Mucosa of rectum (tissue), 2 donors: ENCODE measurements around the gene ARMC9.
A peak's percentile ranks its signal among the peaks of the same experiment; 100 is the strongest.

Source experiments
- H3K27ac ChIP-seq, 2 donors: one replicate each; pipeline ENCODE4 v1.7.0; 2013; ENCODE audit warnings: inconsistent platforms in 2 of 2, low read depth in 2 of 2, low read length in 2 of 2
- H3K27me3 ChIP-seq, 2 donors: one replicate each; pipeline ENCODE4 v1.7.0; 2013; ENCODE audit warnings: low read length in 2 of 2; ENCODE audit not compliant: control insufficient read depth in 2 of 2, insufficient read depth in 2 of 2
- H3K36me3 ChIP-seq, 2 donors: one replicate each; pipeline ENCODE4 v1.7.0; 2013; ENCODE audit warnings: low read length in 2 of 2; ENCODE audit not compliant: control insufficient read depth in 2 of 2, insufficient read depth in 2 of 2
- H3K4me1 ChIP-seq, 2 donors: one replicate each; pipeline ENCODE4 v1.7.0; 2013; ENCODE audit warnings: low read length in 2 of 2, mild to moderate bottlenecking in 1 of 2; ENCODE audit not compliant: control insufficient read depth in 2 of 2, insufficient read depth in 2 of 2
- H3K4me3 ChIP-seq, 2 donors: one replicate each; pipeline ENCODE4 v1.7.0; 2013; ENCODE audit warnings: low read length in 2 of 2
- H3K9ac ChIP-seq, 2 donors: one replicate each; pipeline ENCODE4 v1.7.0; 2013; ENCODE audit warnings: low read length in 2 of 2, low read depth in 1 of 2, mild to moderate bottlenecking in 1 of 2
- H3K9me3 ChIP-seq, 2 donors: one replicate each; pipeline ENCODE4 v1.7.0; 2013; ENCODE audit warnings: low read length in 2 of 2; ENCODE audit not compliant: control insufficient read depth in 2 of 2
- donor health status: healthy.
- donor health status: Normal muscosa, but diverticular disease.

ARMC9 gene

GRCh38 chr2:231183851-231184250, 14.6 kb upstream of the ARMC9 start:
- Histone ChIP-seq H3K9me3 (no peaks in the 10 kb centered on the region), H3K9ac (no peak overlapping the region), H3K27ac (no peak overlapping the region), H3K4me1 (no peaks in the 10 kb centered on the region), H3K4me3 (no peak overlapping the region), H3K36me3 (no peaks in the 10 kb centered on the region), H3K27me3 (no peaks in the 10 kb centered on the region)

DNA sequence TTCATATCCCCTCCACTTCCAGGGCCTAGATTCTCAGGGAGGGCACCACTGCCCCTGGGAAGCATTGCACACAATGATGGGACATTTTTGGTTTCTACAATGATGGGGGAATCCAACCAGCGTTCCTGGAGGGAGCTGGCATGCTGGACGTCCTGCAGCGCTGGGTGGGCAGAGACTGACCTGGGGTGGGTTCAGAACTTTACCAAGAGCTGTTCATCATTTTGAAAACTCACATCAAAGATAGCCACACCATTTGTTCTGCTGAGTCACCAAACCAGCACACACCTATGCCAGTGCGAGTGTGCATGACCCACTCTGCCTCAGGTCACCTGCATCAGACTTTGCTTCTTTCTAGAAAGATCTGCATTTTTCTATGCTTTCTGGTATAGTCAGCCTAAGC, 14.1 kb upstream of the ARMC9 start:
- H3K27ac ChIP-seq = no peak overlapping the region
- H3K36me3 ChIP-seq = no peaks in the 10 kb centered on the region
- no peaks in the 10 kb centered on the region for H3K4me1 ChIP-seq

GRCh38 chr2:231185050-231185725, 13.2 kb upstream of the ARMC9 start:
- no peaks in the 10 kb centered on the region for H3K4me1 ChIP-seq
- no peak overlapping the region for H3K27ac ChIP-seq

More for the DNA sequence above, 14.1 kb upstream of the ARMC9 start:
- Histone ChIP-seq H3K27me3 (no peaks in the 10 kb centered on the region), H3K9ac (no peak overlapping the region), H3K4me3 (no peak overlapping the region), H3K9me3 (no peaks in the 10 kb centered on the region)

GRCh38 chr2:231185886-231186285, 12.5 kb upstream of the ARMC9 start:
- Histone ChIP-seq H3K9ac (no peak overlapping the region), H3K27ac (no peak overlapping the region)

More at GRCh38 chr2:231185050-231185725, 13.2 kb upstream of the ARMC9 start:
- no peaks in the 10 kb centered on the region for H3K27me3 ChIP-seq
- no peak overlapping the region for H3K4me3 ChIP-seq
- no peaks in the 10 kb centered on the region for H3K9me3 ChIP-seq
- no peaks in the 10 kb centered on the region for H3K36me3 ChIP-seq
- H3K9ac ChIP-seq = no peak overlapping the region

GRCh38 chr2:231186325-231186724, 12.1 kb upstream of the ARMC9 start:
- H3K36me3 ChIP-seq = no peaks in the 10 kb centered on the region
- no peak overlapping the region for H3K27ac ChIP-seq
- H3K9ac ChIP-seq = no peak overlapping the region
- H3K27me3 ChIP-seq = no peaks in the 10 kb centered on the region
- H3K4me1 ChIP-seq = peaks cover 4 to 5% of the 10 kb centered on the region in 2 donors
- H3K9me3 ChIP-seq = no peaks in the 10 kb centered on the region
- no peak overlapping the region for H3K4me3 ChIP-seq

More at GRCh38 chr2:231185886-231186285, 12.5 kb upstream of the ARMC9 start:
- no peaks in the 10 kb centered on the region for H3K36me3 ChIP-seq
- peaks cover 2 to 4% of the 10 kb centered on the region in 2 donors for H3K4me1 ChIP-seq
- no peaks in the 10 kb centered on the region for H3K27me3 ChIP-seq
- no peak overlapping the region for H3K4me3 ChIP-seq
- no peaks in the 10 kb centered on the region for H3K9me3 ChIP-seq

GRCh38 chr2:231187736-231188505, 10.5 kb upstream of the ARMC9 start:
- Histone ChIP-seq H3K36me3 (no peaks in the 10 kb centered on the region), H3K4me1 (peaks cover 4 to 5% of the 10 kb centered on the region in 2 donors), H3K27ac (no peak overlapping the region), H3K9me3 (no peaks in the 10 kb centered on the region), H3K27me3 (no peaks in the 10 kb centered on the region), H3K4me3 (no peak overlapping the region), H3K9ac (no peak overlapping the region)

DNA sequence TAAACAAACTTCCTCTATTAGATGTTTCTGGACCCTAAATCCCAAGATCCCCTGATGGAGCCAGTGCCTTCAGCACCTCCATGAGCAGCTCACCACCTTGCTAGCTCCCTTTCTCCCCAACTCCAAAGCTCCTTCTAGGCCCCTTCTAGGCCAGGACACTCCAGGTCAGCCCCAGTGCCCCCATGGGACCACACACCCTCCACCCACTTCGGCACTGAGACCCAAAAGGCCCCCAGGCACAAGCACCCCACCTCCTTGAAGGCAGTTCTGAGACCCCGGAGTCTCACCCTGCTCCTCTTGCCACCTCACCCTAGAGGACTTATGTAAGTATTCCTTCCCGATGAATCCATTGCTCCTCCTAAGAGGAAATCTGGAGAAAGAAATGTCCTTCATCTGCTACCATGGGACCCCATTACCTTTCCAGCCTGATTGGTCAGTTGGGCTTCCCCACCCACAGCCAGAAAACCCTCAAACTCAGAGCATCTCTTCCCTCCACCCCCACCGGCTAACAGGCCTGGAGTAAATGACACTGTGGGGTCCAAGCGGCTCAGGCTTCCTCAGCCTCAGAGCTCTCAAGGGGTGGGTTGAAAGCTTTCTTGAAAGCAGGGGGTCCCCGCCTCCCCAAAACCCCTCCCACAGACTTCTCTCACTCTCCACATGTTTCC, 9.8 kb upstream of the ARMC9 start:
- no peak overlapping the region for H3K9ac ChIP-seq
- no peak overlapping the region for H3K27ac ChIP-seq
- no peaks in the 10 kb centered on the region for H3K27me3 ChIP-seq
- no peaks in the 10 kb centered on the region for H3K36me3 ChIP-seq
- H3K4me1 ChIP-seq = peaks cover 4 to 5% of the 10 kb centered on the region in 2 donors
- no peak overlapping the region for H3K4me3 ChIP-seq
- no peaks in the 10 kb centered on the region for H3K9me3 ChIP-seq

DNA sequence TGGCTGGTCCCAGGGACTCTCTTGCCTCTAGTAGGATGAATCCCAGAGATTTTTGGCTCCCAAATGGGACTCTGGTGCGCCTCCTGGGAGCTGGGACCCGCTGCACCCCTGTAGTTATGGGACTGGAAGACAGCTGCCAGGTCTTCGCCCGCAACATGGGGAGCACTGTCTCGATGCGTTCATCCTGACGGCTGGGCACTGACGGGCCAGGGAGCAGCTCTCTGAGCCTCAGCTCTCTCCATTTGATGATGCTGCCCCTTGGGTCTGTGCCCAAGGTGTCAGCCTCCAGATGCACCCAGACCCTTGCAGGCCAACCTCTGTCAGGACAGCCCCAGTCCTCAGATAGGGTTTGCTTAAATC, 9.3 kb upstream of the ARMC9 start:
- Histone ChIP-seq H3K4me3 (no peak overlapping the region), H3K27ac (no peak overlapping the region), H3K36me3 (no peaks in the 10 kb centered on the region), H3K27me3 (no peaks in the 10 kb centered on the region), H3K9ac (no peak overlapping the region), H3K4me1 (peaks cover 4 to 5% of the 10 kb centered on the region in 2 donors), H3K9me3 (no peaks in the 10 kb centered on the region)

DNA sequence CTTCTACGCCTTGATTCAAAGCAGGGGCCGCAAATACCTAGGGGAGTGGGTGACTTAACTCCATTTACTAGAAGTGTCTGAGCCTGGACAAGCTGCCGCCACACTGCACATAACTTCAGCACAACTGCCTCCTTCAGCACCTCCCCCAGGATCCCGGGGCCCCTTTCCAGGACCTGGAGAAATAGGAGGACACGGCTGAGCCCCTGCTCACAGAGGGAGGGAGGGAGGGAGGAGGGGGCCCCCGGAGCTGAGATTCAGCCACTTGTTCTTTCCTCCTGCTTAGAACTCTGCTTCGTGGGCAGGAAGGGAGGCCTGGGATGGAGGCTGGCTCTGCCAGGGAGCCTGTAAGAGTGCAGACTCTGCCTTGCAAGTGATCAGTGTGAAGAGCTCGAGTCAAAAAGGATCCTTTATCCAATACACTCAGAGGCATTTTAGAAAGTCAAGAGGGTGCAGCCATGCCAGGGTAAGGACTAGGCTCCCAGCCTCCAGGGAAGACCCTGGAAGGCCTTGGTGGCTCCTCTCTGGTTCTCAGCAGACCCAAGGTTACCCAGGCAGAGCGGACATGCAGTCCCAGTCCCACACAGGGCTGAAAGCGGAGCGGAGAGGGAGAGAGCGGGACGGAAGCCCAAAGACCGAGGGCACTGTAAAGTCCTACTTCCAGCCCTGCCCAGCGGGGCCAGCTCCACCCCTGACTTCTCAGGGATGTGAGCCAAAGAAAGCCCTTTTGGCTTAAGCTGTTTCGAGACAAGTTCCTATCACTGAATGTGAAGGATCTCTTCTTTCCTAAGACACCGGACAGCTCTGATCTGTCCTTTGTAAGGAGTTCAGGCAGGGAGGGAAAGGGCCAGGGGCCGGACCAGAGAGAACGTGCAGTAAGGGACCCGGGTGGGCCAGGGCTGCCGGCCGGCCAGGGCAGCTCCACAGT, 8.6 kb upstream of the ARMC9 start:
- Histone ChIP-seq H3K36me3 (no peaks in the 10 kb centered on the region), H3K9ac (peak overlapping the region; percentile 14 to 73), H3K9me3 (no peaks in the 10 kb centered on the region), H3K4me3 (peak overlapping the region in 1 of 2 donors; percentile 59), H3K27ac (peak overlapping the region; percentile 68 to 74), H3K27me3 (no peaks in the 10 kb centered on the region), H3K4me1 (peaks cover 4 to 5% of the 10 kb centered on the region in 2 donors)
